Coronary artery (tissue), 2 donors: ENCODE measurements around the gene TEKTIP1.

Experiments used
- DNase-seq: peaks from one replicate; pipeline ENCODE4 v3.0.0-alpha.2; 2017; ENCODE audit warnings: low spot score
- H3K27ac ChIP-seq, 2 donors: fragments of 200-600 bp; sonication (generic); one replicate each; pipeline ENCODE4 v1.5.1; 2016 to 2019
- H3K4me3 ChIP-seq: fragments of 200-600 bp; sonication (generic); 2 replicates; pipeline ENCODE4 v1.5.1; 2016; ENCODE audit warnings: mild to moderate bottlenecking, moderate library complexity
- CTCF ChIP-seq: fragments of 200-600 bp; sonication (generic); IDR thresholded peaks from one replicate; pipeline ENCODE4 v1.5.1; 2019; ENCODE audit warnings: antibody characterized with exemption

TEKTIP1 gene

GRCh38 chr19:3536429-3537100 is 2.4 kb upstream of the TEKTIP1 start:
- peak overlapping the region in 1 of 2 donors; percentile 70 for H3K27ac ChIP-seq
- no peak for TF ChIP-seq CTCF
- no peak for DNase-seq
- H3K4me3 ChIP-seq, result no peak overlapping the region

- Histone ChIP-seq H3K4me3 (no peak overlapping the region), H3K27ac (peak overlapping the region in 1 of 2 donors; percentile 70)
- DNase-seq, result no peak
- TF ChIP-seq CTCF, result no peak
Observed at GRCh38 chr19:3537101-3537437, 1.9 kb upstream of the TEKTIP1 start.

- Histone ChIP-seq H3K27ac (peak overlapping the region in 1 of 2 donors; percentile 70), H3K4me3 (no peak overlapping the region)
- TF ChIP-seq CTCF, result no peak
- no peak for DNase-seq
Observed at GRCh38 chr19:3537438-3538240, 1.3 kb upstream of the TEKTIP1 start.

- H3K4me3 ChIP-seq, result no peak overlapping the region
- H3K27ac ChIP-seq, result no peak overlapping the region
- no peak for DNase-seq
- TF ChIP-seq CTCF, result no peak
Observed at GRCh38 chr19:3538258-3538929, 580 bp upstream of the TEKTIP1 start.

- Histone ChIP-seq H3K27ac (no peak overlapping the region), H3K4me3 (no peak overlapping the region)
- DNase-seq, result no peak
- no peak for TF ChIP-seq CTCF
Observed at GRCh38 chr19:3539756-3540118, 763 bp downstream of the TEKTIP1 start.

- peak overlapping the region; percentile 36 to 60 for H3K27ac ChIP-seq
- H3K4me3 ChIP-seq, result no peak overlapping the region
- no peak for TF ChIP-seq CTCF
- no peak for DNase-seq
Observed at GRCh38 chr19:3543150-3544057, 4.4 kb downstream of the TEKTIP1 start.
